Measurements from ENCODE around the gene CBY3.
"Not testable (repeated sequence)": the region's sequence is repeated elsewhere in the genome, so short reads cannot be mapped to it uniquely, and the experiment has no call there.

The CBY3 gene

DNA sequence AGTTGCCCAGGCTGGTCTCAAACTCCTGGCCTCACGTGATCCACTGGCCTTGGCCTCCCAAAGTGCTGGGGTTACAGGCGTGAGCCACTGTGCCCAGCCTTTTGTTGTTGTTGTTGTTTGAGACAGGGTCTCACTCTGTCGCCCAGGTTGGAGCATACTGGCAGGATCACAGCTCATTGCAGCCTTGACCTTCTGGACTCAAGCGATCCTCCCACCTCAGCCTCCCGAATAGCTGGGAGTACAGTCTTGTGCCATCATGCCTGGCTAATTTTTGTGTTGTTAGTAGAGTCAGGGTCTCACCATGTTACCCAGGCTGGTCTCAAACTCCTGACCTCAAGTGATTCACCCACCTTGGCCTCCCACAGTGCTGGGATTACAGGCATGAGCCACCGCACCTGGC, 19.2 kb downstream of the CBY3 start:
- DNase-seq, result not testable (repeated sequence)

DNA sequence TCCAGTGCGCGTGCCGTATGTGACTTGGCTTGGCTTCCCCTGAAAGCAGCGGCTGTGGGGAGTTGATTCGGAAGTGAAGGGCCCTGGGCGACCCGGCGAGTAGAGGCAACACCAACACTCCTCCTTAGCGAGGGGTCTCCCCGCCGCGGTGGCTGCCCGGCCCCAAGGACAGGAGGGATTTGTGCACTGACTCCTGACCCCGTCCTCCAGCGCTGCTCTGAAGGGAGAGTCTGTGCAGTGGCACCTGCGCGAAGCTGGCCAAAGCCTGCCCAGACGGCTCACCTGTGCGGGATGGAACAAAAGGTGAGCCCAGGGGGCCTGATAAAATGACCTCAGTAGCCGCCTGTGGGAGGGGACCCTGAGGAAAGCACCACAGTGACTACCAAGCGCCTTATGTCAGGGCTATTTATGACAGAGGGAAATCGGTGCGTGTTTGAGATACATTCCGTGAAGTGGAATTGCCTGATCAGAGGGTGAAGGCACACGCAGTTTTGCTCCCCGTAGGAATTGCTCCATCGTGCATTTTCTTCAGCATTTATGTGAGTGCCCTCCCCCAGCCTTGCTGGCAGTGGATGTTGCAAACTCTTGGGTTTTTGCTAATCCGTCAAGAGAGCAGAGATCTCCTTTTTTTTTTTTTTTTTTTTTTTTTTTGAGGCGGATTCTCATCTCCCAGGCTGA, 22.5 kb downstream of the CBY3 start:
- DNase-seq, result not testable (repeated sequence)

DNA sequence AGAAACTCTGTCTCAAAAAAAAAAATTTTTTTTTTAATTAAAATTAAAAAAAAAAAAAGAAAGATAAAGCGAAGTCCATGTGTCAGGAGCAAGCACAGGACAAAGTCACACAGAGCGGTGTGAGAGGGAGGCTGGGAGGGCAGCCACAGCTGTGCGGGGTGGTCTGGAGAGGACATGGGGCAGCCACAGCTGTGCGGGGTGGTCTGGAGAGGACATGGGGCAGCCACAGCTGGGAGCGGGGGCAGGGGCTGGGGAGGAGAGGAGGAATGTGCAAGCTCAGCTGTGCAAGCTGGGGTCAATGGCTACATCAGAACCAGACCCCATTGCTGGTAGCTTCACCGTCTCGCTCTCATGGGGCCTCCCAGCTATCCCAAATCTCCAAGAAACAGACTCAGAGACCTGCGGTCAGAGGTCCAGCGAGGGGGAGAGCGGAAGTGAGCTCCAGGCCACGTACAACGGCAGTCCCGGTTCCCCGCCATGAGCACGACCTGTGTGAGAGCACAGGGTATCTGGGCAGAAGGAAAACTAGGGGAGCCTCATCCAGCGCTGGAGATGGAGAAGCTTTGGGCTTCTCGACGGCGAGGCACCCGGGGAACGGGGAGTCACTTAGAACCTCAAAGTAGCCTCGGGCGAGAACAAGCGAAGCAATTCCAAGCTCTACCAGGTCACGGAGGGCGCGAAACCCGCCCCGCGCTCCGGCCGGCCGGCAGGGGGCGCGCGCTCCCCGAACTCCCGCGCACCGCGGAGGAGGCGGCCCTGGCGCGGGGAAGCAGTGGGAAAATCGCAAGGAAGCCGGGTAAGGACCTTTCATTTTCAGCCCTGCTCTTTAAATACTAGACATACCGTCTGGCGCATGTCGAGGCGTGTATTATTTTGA, 23.3 kb downstream of the CBY3 start:
- DNase-seq, result not testable (repeated sequence)

DNA sequence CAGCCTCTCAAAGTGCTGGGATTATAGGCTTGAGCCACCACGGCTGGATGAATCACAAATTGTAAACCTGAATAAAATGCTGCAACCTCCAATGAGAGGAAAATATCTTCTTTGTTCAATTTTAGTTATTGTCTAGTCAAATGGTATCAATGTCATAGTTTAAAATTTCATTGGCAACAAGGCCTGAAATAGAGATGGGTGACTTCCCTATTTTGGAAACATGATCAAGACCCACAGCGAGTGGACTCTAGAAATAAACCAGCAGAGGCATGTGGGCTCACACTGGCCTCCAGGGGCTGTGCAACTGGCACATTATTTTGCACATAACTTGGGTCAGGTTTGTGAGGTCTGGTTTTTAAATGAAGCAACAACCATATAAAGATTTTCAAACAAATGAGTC, 27.7 kb downstream of the CBY3 start:
- DNase-seq, result not testable (repeated sequence)

DNA sequence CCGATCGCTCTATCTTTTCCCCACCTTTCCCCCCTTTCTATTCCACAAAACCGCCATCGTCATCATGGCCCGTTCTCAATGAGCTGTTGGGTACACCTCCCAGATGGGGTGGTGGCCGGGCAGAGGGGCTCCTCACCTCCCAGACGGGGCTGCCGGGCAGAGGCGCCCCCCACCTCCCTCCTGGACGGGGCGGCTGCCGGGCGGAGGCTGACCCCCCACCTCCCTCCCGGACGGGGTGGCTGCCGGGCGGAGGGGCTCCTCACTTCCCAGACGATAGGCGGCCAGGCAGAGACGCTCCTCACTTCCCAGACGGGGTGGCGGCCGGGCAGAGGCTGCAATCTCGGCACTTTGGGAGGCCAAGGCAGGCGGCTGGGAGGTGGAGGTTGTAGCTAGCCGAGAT, 30.6 kb downstream of the CBY3 start:
- not testable (repeated sequence) for DNase-seq

DNA sequence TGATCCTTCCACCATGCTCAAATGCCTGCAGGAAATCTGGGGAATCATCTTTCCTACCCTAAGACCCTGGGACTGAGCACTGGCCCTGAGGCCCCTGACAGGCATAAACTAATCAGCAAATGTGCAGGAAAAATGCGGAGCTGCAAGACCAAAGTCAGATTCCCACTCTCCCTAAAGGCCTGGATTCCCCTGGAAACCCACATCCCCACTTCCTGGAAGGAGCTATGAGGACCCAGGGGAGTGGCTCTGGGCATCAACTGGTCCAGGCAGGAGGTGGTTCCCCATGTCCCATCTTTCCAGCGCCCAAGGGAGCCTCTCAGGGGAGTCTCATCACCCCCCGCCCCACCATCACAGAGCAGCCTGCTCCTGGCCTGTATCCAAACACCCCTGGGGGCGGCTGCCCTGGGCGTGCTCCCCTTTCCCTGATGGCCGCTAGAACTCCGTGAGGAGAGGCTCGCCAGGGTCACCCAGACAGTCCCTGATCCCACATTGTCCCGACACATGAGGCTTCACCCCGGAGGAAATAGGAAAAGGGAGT, 31.6 kb downstream of the CBY3 start:
- DNase-seq, result not testable (repeated sequence)

DNA sequence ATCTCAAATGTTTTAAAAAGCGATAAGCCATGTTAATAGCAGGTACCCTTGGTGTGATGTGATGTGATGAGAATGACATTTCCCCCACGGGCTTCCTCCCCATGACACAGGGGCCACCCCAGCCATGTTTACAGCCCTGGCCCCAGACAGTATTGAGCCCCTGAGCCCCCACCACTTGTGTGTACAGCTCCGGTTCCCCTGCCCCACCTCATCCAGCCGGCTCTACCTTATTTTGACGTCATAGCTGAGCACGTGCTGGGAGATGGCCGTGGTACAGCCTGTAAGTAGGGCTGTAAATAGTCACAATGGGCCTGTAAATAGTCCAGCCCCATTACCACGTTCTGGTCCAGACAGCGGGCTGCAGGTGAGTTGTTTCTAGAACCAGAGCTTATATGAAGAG, 32.4 kb downstream of the CBY3 start:
- DNase-seq, result no peak

DNA sequence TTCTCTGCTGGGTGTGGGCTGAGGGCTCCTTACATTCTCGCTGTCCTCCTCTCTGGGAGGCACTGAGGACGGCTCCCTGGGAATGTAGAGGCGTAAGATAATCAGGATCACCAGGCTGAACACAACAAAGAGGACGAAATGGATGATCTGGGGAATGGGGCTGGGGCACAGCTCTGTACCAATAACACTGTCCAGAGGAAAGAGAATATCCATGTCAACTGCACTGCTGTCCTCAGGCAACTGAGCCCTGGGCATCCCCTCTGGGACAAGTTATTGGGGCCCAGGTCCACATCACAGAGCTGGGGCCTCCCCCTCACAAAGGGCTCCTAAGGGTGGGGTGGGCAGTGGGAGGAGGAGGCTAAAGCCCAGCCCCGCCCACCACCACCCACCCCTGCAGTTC, 36.1 kb downstream of the CBY3 start:
- not testable (repeated sequence) for DNase-seq

DNA sequence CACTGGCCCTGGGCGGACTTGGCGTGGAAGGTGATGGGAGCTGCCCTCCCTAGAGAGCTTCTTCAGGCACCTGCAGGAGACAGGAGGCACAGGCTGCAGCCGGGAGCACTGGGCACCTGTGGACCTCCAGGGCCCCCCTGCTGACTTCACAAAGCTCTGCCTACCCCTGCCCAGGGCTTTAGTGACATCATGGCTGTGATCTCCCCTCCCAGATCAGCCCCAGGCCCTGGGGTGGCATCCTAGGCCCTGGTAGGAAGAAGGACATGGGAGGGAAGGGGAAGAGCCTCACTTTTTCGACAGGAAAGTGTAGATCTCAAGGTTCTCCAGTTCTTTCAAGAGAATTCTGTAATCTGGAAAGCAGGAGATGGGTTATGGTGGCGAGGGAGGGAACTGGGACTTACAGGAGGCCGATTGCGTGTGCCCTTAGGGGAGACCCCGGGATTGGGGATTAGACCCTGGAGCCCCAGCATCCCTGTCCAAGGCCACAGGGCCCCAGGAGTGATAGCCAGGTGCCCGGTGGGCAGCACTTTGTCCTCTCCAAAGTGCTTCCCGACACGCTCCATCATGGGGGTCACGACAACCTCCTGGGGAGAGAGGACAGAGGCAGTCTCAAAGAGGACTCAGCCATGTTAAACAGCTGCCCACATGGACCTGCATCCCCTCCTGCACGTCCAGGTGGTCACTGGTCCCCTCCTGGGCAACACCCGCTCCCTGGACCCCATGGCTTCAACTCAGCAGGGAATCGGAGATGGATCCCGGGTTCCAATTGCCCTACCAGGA, 37.5 kb downstream of the CBY3 start:
- DNase-seq, result not testable (repeated sequence)

DNA sequence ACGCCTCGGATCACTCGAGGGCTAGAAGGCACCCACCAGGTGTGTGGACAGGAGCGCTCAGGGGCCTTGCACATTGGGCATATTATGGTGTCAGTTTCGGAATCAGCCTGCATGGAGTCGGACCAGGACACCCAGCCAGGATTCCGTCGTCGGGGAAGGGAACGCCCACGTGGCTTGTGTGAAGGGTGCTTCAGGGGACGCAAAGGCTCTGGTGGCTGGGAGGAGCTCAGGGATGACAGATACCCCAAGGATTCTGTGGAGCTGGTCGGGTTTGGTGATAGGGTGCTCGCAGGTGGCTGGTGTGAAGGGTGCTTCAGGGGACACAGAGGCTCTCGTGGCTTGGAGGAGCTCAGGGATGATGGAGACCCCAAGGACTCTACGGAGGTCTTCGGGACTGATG, 38.2 kb downstream of the CBY3 start:
- DNase-seq, result not testable (repeated sequence)

DNA sequence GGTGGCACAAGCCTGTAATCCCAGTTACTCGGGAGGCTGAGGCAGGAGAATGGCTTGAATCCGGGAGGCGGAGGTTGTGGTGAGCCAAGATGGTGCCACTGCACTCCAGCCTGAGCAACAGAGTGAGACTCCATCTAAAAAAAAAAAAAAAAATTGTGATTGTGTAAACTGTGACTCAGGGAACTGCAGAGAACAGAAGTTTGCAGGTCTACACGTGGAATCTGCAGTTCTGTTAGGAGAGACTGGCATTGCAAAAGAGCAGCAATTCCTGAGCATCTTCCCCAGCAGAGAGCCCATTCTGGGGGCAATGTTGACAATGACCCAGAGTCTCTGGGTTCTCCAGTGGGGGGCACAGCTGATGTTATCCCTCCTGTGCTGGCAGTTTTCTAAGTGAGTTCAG, 39.1 kb downstream of the CBY3 start:
- DNase-seq, result not testable (repeated sequence)

DNA sequence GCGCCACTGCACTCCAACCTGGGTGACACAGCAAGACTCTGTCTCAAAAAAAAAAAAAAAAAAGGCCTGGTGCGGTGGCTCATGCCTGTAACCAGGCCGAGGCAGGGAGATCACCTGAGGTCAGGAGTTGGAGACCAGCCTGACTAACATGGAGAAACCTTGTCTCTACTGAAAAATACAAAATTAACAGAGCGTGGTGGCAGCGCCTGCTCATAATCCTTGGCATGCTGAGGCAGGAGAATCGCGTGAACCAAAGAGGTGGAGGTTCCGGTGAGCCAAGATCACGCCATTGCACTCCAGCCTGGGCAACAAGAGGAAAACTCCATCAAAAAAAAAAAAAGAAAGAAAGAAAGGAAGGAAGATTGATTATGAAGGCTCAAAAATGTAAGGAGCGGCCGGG, 41.5 kb downstream of the CBY3 start:
- DNase-seq, result not testable (repeated sequence)

DNA sequence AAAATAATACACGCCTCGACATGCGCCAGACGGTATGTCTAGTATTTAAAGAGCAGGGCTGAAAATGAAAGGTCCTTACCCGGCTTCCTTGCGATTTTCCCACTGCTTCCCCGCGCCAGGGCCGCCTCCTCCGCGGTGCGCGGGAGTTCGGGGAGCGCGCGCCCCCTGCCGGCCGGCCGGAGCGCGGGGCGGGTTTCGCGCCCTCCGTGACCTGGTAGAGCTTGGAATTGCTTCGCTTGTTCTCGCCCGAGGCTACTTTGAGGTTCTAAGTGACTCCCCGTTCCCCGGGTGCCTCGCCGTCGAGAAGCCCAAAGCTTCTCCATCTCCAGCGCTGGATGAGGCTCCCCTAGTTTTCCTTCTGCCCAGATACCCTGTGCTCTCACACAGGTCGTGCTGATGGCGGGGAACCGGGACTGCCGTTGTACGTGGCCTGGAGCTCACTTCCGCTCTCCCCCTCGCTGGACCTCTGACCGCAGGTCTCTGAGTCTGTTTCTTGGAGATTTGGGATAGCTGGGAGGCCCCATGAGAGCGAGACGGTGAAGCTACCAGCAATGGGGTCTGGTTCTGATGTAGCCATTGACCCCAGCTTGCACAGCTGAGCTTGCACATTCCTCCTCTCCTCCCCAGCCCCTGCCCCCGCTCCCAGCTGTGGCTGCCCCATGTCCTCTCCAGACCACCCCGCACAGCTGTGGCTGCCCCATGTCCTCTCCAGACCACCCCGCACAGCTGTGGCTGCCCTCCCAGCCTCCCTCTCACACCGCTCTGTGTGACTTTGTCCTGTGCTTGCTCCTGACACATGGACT, 46.3 kb downstream of the CBY3 start:
- not testable (repeated sequence) for DNase-seq

DNA sequence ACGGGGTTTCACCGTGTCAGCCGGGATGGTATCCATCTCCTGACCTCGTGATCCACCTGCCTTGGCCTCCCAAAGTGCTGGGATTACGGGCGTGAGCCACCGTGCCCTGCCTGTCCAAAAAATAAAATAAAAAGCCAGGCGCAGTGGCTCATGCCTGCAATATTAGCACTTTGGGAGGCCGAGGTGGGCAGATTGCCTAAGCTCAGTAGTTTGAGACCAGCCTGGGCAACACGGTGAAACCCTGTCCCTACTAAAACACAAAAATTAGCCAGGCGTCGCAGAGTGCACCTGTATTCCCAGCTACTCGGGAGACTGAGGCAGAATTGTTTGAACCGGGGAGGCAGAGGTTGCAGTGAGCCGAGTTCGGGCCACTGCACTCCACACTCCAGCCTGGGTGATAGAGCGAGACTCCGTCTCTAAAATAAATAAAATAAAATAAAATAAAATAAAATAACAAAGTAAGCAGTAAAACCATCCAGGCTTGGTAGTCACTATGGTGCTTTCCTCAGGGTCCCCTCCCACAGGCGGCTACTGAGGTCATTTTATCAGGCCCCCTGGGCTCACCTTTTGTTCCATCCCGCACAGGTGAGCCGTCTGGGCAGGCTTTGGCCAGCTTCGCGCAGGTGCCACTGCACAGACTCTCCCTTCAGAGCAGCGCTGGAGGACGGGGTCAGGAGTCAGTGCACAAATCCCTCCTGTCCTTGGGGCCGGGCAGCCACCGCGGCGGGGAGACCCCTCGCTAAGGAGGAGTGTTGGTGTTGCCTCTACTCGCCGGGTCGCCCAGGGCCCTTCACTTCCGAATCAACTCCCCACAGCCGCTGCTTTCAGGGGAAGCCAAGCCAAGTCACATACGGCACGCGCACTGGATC, 47.1 kb downstream of the CBY3 start:
- not testable (repeated sequence) for DNase-seq

All from activated CD4-positive, alpha-beta T cell treated with anti-CD3 and anti-CD28 coated beads for 1 hour (primary cell).